Keratinocyte (primary cell): ENCODE results near the gene SLC44A5. TPM values are rescaled to one million over a fixed set of nuclear protein-coding genes. Genes with fewer than 3 reads are reported as not detected.

ENCODE experiments used
- DNase-seq: peaks from one replicate; pipeline ENCODE4 v3.0.0-alpha.2; 2011; ENCODE audit warnings: low read depth, missing footprints, low spot score
- FAIRE-seq: peaks from 2 replicates; lab custom pipeline; 2011; peaks lifted over from hg19 to GRCh38; lab: Jason Lieb, UNC
- H2AFZ ChIP-seq: 2 replicates; pipeline ENCODE4 v1.6.0; 2012; ENCODE audit warnings: low read length, control low read depth, inconsistent platforms; ENCODE audit not compliant: control insufficient read depth
- H3K27ac ChIP-seq: 2 replicates; pipeline ENCODE4 v1.5.1; 2011; ENCODE audit warnings: low read length; ENCODE audit not compliant: control insufficient read depth, insufficient read depth
- H3K27me3 ChIP-seq: 3 replicates; pipeline ENCODE4 v1.6.0; 2011; ENCODE audit warnings: low read length; ENCODE audit not compliant: control insufficient read depth, insufficient read depth; ENCODE audit errors: extremely low read depth
- H3K36me3 ChIP-seq, 2 experiments: 2 replicates in 1 of 2; 3 replicates in 1 of 2; pipeline ENCODE4 v1.5.1; 2011; ENCODE audit warnings: low read length in 2 of 2, mild to moderate bottlenecking in 1 of 2; ENCODE audit not compliant: control insufficient read depth in 2 of 2, insufficient read depth in 2 of 2; ENCODE audit errors: extremely low read depth in 1 of 2
- H3K4me1 ChIP-seq: 3 replicates; pipeline ENCODE4 v1.5.1; 2011; ENCODE audit warnings: low read length; ENCODE audit not compliant: control insufficient read depth, insufficient read depth; ENCODE audit errors: extremely low read depth
- H3K4me2 ChIP-seq: 3 replicates; pipeline ENCODE4 v1.6.0; 2011; ENCODE audit warnings: low read depth, low read length; ENCODE audit not compliant: control insufficient read depth, insufficient read depth; ENCODE audit errors: extremely low read depth
- H3K4me3 ChIP-seq, 3 experiments: fragments of 200-600 bp in 1 of 3; sonication (generic) in 1 of 3; 2 replicates in 2 of 3; 3 replicates in 1 of 3; pipeline ENCODE4 v1.5.1; 2011 to 2016; ENCODE audit warnings: low read length in 3 of 3, mild to moderate bottlenecking in 3 of 3, control low read depth in 2 of 3, inconsistent platforms in 1 of 3, low read depth in 1 of 3, mixed read lengths in 1 of 3, mixed run types in 1 of 3, moderate library complexity in 1 of 3; ENCODE audit not compliant: control insufficient read depth in 2 of 3, insufficient read depth in 2 of 3; ENCODE audit errors: extremely low read depth in 1 of 3
- H3K79me2 ChIP-seq: 2 replicates; pipeline ENCODE4 v1.6.0; 2012; ENCODE audit warnings: low read length; ENCODE audit not compliant: control insufficient read depth, insufficient read depth
- H3K9ac ChIP-seq: 3 replicates; pipeline ENCODE4 v1.6.0; 2011; ENCODE audit warnings: low read length; ENCODE audit not compliant: control insufficient read depth, insufficient read depth; ENCODE audit errors: extremely low read depth
- H3K9me1 ChIP-seq: 3 replicates; pipeline ENCODE4 v1.6.0; 2011; ENCODE audit warnings: low read length; ENCODE audit not compliant: control insufficient read depth, insufficient read depth; ENCODE audit errors: extremely low read depth
- H3K9me3 ChIP-seq: 2 replicates; pipeline ENCODE4 v1.5.1; 2012; ENCODE audit warnings: low read depth, low read length; ENCODE audit not compliant: control insufficient read depth
- H4K20me1 ChIP-seq: 3 replicates; pipeline ENCODE4 v1.6.0; 2011; ENCODE audit warnings: low read length; ENCODE audit not compliant: control insufficient read depth, insufficient read depth; ENCODE audit errors: extremely low read depth
- EZH2 ChIP-seq: IDR thresholded peaks from one replicate; pipeline ENCODE4 v1.6.1; 2012; ENCODE audit warnings: inconsistent platforms, mild to moderate bottlenecking, low read length, moderate library complexity
- dilution Hi-C: fragments of 300-500 bp; cut with MboI; formaldehyde crosslinking; loops from one replicate; pipeline ENCODE4 v1.7.0; 2020; ENCODE audit warnings: low sequenced_read_pairs; ENCODE audit not compliant: extremely low pct_ligation_motif_present
- polyA plus RNA-seq, 5 experiments: library from polyadenylated mRNA; depleted of rRNA in 3 of 5; stranded (reverse) in 3 of 5; stranded (forward) in 1 of 5; unstranded in 1 of 5; fragments of >200 nt; gene quantifications; 1 replicate in 1 of 5; 2 replicates in 3 of 5; 3 replicates in 1 of 5; pipeline versions ENCODE4 v1.2.1 to v1.2.3, GENCODE V29; 2011 to 2012; ENCODE audit warnings: missing spikeins in 2 of 5, low read depth in 1 of 5, low replicate concordance in 1 of 5
- TF ChIP-seq, protein P1 (sequence below), 3 experiments: IDR thresholded peaks in 1 of 3; conservative IDR thresholded peaks in 1 of 3; optimal IDR thresholded peaks in 1 of 3; 2 replicates in 2 of 3; 3 replicates in 1 of 3; pipeline versions ENCODE3 to v1.5.1; 2011; ENCODE audit warnings: low read length in 3 of 3, mild to moderate bottlenecking in 3 of 3, moderate library complexity in 2 of 3, control low read depth in 1 of 3, inconsistent platforms in 1 of 3; ENCODE audit not compliant: insufficient read depth in 2 of 3; ENCODE audit errors: extremely low read depth in 1 of 3

The SLC44A5 gene
- polyA plus RNA-seq, 1 donor (not counting 4 experiments of a cell fraction or from before 2014, with no cell fraction given): 0.72 TPM

DNA sequence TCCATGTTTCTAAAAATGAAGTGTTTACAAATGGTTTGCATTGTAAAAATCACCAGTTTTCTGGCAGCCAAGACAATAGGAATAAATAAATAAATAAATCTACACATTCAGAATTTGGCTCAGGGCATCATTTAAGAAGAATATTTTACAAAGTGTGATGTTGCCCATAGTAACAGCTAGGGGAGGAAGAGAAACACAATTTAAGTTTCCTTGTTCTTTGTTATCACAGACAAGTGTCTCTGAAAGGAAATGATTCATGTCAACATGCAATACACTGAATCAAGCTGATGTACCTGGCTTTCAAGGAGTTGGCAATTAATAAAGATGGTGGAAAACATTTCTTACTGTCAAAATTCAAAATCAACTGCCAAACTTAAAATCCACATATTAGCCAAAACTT, 402.1 kb downstream of the SLC44A5 start:
- Histone ChIP-seq H3K79me2 (no peaks in the 10 kb centered on the region), H3K4me3 (no peak overlapping the region), H3K4me1 (no peaks in the 10 kb centered on the region), H3K9ac (no peak overlapping the region), H3K36me3 (no peaks in the 10 kb centered on the region), H4K20me1 (no peaks in the 10 kb centered on the region), H3K4me2 (no peak overlapping the region), H3K27me3 (no peaks in the 10 kb centered on the region), H3K9me3 (no peaks in the 10 kb centered on the region), H2AFZ (no peak overlapping the region), H3K27ac (no peak overlapping the region), H3K9me1 (no peaks in the 10 kb centered on the region)
- DNase-seq (no peak), FAIRE-seq (no peak)
- no peak for TF ChIP-seq EZH2
- TF ChIP-seq, protein P1, sequence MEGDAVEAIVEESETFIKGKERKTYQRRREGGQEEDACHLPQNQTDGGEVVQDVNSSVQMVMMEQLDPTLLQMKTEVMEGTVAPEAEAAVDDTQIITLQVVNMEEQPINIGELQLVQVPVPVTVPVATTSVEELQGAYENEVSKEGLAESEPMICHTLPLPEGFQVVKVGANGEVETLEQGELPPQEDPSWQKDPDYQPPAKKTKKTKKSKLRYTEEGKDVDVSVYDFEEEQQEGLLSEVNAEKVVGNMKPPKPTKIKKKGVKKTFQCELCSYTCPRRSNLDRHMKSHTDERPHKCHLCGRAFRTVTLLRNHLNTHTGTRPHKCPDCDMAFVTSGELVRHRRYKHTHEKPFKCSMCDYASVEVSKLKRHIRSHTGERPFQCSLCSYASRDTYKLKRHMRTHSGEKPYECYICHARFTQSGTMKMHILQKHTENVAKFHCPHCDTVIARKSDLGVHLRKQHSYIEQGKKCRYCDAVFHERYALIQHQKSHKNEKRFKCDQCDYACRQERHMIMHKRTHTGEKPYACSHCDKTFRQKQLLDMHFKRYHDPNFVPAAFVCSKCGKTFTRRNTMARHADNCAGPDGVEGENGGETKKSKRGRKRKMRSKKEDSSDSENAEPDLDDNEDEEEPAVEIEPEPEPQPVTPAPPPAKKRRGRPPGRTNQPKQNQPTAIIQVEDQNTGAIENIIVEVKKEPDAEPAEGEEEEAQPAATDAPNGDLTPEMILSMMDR (optimal IDR thresholded peaks at IDR 0.05 in 1 of 3, IDR thresholded peaks at IDR 0.05 in 1 of 3, conservative IDR thresholded peaks at IDR 0.05 in 1 of 3; ENCODE audit: extremely low read depth in 1 of 3, insufficient read depth in 2 of 3, low read length in 3 of 3): no peak
- dilution Hi-C loops: no loop called here

DNA sequence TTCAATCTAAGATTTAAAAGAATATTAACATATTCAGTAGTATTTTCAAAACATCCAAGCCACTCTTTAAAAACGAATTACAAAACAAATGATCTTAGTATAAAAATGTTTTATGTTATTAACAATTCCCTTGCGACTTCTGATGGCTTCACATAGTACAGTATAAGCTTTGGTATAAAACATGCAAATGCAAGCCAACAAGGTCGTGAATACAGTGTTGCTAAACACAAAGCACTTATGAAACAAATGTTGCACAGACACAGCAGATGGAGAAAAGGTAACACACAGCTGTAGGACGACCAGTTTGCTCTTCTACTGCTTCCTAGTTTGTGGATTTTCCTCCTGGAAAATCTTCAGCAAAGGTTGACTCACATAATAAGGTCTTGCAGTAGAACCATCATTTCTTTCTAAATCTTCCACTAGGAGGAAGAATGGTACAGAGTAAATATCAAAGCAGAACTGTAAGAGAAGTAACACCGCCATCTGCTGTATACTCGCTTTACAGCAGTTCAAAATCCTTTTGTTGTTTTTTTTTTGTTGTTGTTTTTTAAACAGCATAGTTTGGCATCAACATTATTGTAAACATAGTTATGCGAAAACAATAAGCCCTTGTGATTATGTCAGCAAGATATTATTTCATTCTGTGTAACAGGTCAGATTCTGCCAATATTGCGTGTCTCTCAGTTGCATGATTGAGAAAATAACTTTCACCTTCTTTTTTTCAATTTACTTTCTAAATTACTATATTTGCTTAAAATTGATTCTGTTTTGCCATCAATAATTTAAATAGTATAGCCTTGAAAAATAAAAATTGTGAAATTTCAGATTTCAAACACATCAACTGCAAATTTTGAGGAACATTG, 407.3 kb downstream of the SLC44A5 start:
- Histone ChIP-seq H3K27me3 (no peaks in the 10 kb centered on the region), H3K4me2 (no peak overlapping the region), H3K9me3 (no peaks in the 10 kb centered on the region), H3K36me3 (no peaks in the 10 kb centered on the region), H3K9ac (no peak overlapping the region), H3K9me1 (no peaks in the 10 kb centered on the region), H3K79me2 (no peaks in the 10 kb centered on the region), H3K4me3 (no peak overlapping the region), H3K27ac (no peak overlapping the region), H2AFZ (no peak overlapping the region), H4K20me1 (no peaks in the 10 kb centered on the region), H3K4me1 (no peaks in the 10 kb centered on the region)
- peak; percentile 7 for DNase-seq
- TF ChIP-seq, protein P1 (optimal IDR thresholded peaks at IDR 0.05 in 1 of 3, IDR thresholded peaks at IDR 0.05 in 1 of 3, conservative IDR thresholded peaks at IDR 0.05 in 1 of 3; ENCODE audit: extremely low read depth in 1 of 3, insufficient read depth in 2 of 3, low read length in 3 of 3): peak in 2 of 3 experiments; percentile 67 to 69
- TF ChIP-seq EZH2: no peak
- no peak for FAIRE-seq
- dilution Hi-C loops: no loop called here
